H9 (cell line): Measurements from ENCODE around the gene LRIG1. TPM values are rescaled to one million over a fixed set of nuclear protein-coding genes. Genes with fewer than 3 reads are reported as not detected.

ENCODE experiments used
- DNase-seq: peaks from one replicate; pipeline ENCODE4 v3.0.0-alpha.2; 2017
- H2AFZ ChIP-seq: one replicate; pipeline ENCODE4 v1.6.1; 2013; ENCODE audit warnings: mild to moderate bottlenecking, low read length, control low read depth, moderate library complexity
- H2AK5ac ChIP-seq: 2 replicates; pipeline ENCODE4 v1.6.1; 2013; ENCODE audit warnings: low read length, control low read depth, mixed read lengths; ENCODE audit not compliant: insufficient read length
- H2BK120ac ChIP-seq: one replicate; pipeline ENCODE4 v1.6.1; 2013; ENCODE audit warnings: low read depth, mild to moderate bottlenecking, low read length, control low read depth, inconsistent platforms; ENCODE audit not compliant: poor library complexity, severe bottlenecking
- H2BK12ac ChIP-seq: 2 replicates; pipeline ENCODE4 v1.6.1; 2013; ENCODE audit warnings: low read length, control low read depth, mixed read lengths, low read depth; ENCODE audit not compliant: insufficient read length
- H2BK15ac ChIP-seq: 2 replicates; pipeline ENCODE4 v1.6.1; 2013; ENCODE audit warnings: low read depth, low read length, control low read depth
- H2BK20ac ChIP-seq: one replicate; pipeline ENCODE4 v1.6.1; 2013; ENCODE audit warnings: low read depth, mild to moderate bottlenecking, low read length, control low read depth, inconsistent platforms; ENCODE audit not compliant: poor library complexity, severe bottlenecking
- H2BK5ac ChIP-seq: 2 replicates; pipeline ENCODE4 v1.6.1; 2013; ENCODE audit warnings: low read length, control low read depth, mixed read lengths; ENCODE audit not compliant: insufficient read length
- H3K14ac ChIP-seq: 2 replicates; pipeline ENCODE4 v1.6.1; 2013; ENCODE audit warnings: low read length, control low read depth; ENCODE audit not compliant: insufficient read depth
- H3K18ac ChIP-seq: 2 replicates; pipeline ENCODE4 v1.6.1; 2013; ENCODE audit warnings: low read depth, mild to moderate bottlenecking, mixed read lengths, low read length, control low read depth; ENCODE audit not compliant: insufficient read length
- H3K23ac ChIP-seq: 2 replicates; pipeline ENCODE4 v1.6.1; 2013; ENCODE audit warnings: low read length, control low read depth, mixed read lengths, low read depth; ENCODE audit not compliant: insufficient read length
- H3K23me2 ChIP-seq: 2 replicates; pipeline ENCODE4 v1.6.1; 2013; ENCODE audit warnings: low read depth, mild to moderate bottlenecking, mixed read lengths, low read length, control low read depth; ENCODE audit not compliant: insufficient read length, poor library complexity, severe bottlenecking
- H3K27ac ChIP-seq: 2 replicates; pipeline ENCODE4 v1.5.1; 2013; ENCODE audit warnings: low read length, control low read depth, mixed read lengths, low read depth; ENCODE audit not compliant: insufficient read length
- H3K27me3 ChIP-seq: 2 replicates; pipeline ENCODE4 v1.6.1; 2013; ENCODE audit warnings: low read length, control low read depth, inconsistent platforms; ENCODE audit not compliant: insufficient read depth
- H3K4ac ChIP-seq: 2 replicates; pipeline ENCODE4 v1.6.1; 2013; ENCODE audit warnings: low read depth, mild to moderate bottlenecking, control low read depth, inconsistent platforms, low read length, moderate library complexity
- H3K4me1 ChIP-seq: 2 replicates; pipeline ENCODE4 v1.6.1; 2013; ENCODE audit warnings: low read length, control low read depth, inconsistent platforms; ENCODE audit not compliant: insufficient read depth
- H3K4me2 ChIP-seq: 2 replicates; pipeline ENCODE4 v1.6.1; 2013; ENCODE audit warnings: low read length, control low read depth, mixed read lengths; ENCODE audit not compliant: insufficient read length, insufficient read depth
- H3K56ac ChIP-seq: 2 replicates; pipeline ENCODE4 v1.6.1; 2013; ENCODE audit warnings: low read depth, mild to moderate bottlenecking, mixed read lengths, low read length, control low read depth; ENCODE audit not compliant: insufficient read length
- H3K79me1 ChIP-seq: 2 replicates; pipeline ENCODE4 v1.6.1; 2013; ENCODE audit warnings: low read depth, mild to moderate bottlenecking, moderate library complexity, low read length, control low read depth, inconsistent platforms; ENCODE audit not compliant: insufficient read depth, poor library complexity, severe bottlenecking
- H3K79me2 ChIP-seq: 2 replicates; pipeline ENCODE4 v1.6.1; 2013; ENCODE audit warnings: low read length, control low read depth, inconsistent platforms; ENCODE audit not compliant: insufficient read depth
- H3K9ac ChIP-seq: 2 replicates; pipeline ENCODE4 v1.6.1; 2013; ENCODE audit warnings: low read length, control low read depth, mixed read lengths; ENCODE audit not compliant: insufficient read length; ENCODE audit errors: extremely low read depth
- H3K9me3 ChIP-seq: one replicate; pipeline ENCODE4 v1.6.1; 2013; ENCODE audit warnings: low read depth, low read length, inconsistent platforms; ENCODE audit not compliant: control insufficient read depth
- H3T11ph ChIP-seq: one replicate; pipeline ENCODE4 v1.6.1; 2013; ENCODE audit warnings: mild to moderate bottlenecking, low read length, control low read depth, inconsistent platforms
- H4K20me1 ChIP-seq: one replicate; pipeline ENCODE4 v1.6.1; 2013; ENCODE audit not compliant: control insufficient read depth, insufficient read length, insufficient read depth
- H4K5ac ChIP-seq: 2 replicates; pipeline ENCODE4 v1.6.1; 2013; ENCODE audit warnings: low read depth, mild to moderate bottlenecking, mixed read lengths, low read length, control low read depth; ENCODE audit not compliant: insufficient read length
- H4K8ac ChIP-seq: replicated peaks from 2 replicates; pipeline ENCODE4 v1.6.1; 2013; ENCODE audit warnings: low read length, control low read depth, mixed read lengths, low read depth; ENCODE audit not compliant: insufficient read length
- H4K91ac ChIP-seq: 2 replicates; pipeline ENCODE4 v1.6.1; 2013; ENCODE audit warnings: low read depth, mild to moderate bottlenecking, moderate library complexity, mixed read lengths, low read length, control low read depth; ENCODE audit not compliant: insufficient read length
- H3K27ac Mint-ChIP-seq, 3 experiments: 2 replicates in 2 of 3; 3 replicates in 1 of 3; pipeline ENCODE4 v1.8.0; 2020 to 2021; ENCODE audit warnings: mixed read lengths in 3 of 3, mild to moderate bottlenecking in 1 of 3, moderate library complexity in 1 of 3
- H3K27me3 Mint-ChIP-seq: 2 replicates; pipeline ENCODE4 v1.8.0; 2021; ENCODE audit warnings: low read depth, mild to moderate bottlenecking, moderate library complexity, mixed read lengths
- H3K36me3 Mint-ChIP-seq, 3 experiments: 2 replicates in 2 of 3; 3 replicates in 1 of 3; pipeline ENCODE4 v1.8.0; 2020 to 2021; ENCODE audit warnings: low read depth in 3 of 3, mixed read lengths in 3 of 3; ENCODE audit not compliant: insufficient read depth in 1 of 3
- H3K4me1 Mint-ChIP-seq, 2 experiments: 2 replicates each; pipeline ENCODE4 v1.8.0; 2020; ENCODE audit warnings: mixed read lengths in 2 of 2
- H3K4me3 Mint-ChIP-seq, 2 experiments: 2 replicates in 1 of 2; 3 replicates in 1 of 2; pipeline ENCODE4 v1.8.0; 2020 to 2021; ENCODE audit warnings: mild to moderate bottlenecking in 2 of 2, mixed read lengths in 2 of 2, moderate library complexity in 1 of 2
- H3K9me3 Mint-ChIP-seq, 2 experiments: 2 replicates in 1 of 2; 3 replicates in 1 of 2; pipeline ENCODE4 v1.8.0; 2020; ENCODE audit warnings: mild to moderate bottlenecking in 2 of 2, mixed read lengths in 2 of 2, moderate library complexity in 1 of 2
- CTCF ChIP-seq: fragments of 200-600 bp; sonication (generic); conservative IDR thresholded peaks from 3 replicates; pipeline ENCODE4 v1.8.0; 2021; ENCODE audit warnings: antibody characterized with exemption, mild to moderate bottlenecking
- WGBS: extraction: QIAGEN DNeasy Blood & Tissue Kit; methylation state at CpG from one replicate; pipeline ENCODE4 v1.1.7; 2013; ENCODE audit warnings: missing lambda C conversion rate, low lambda C conversion rate, mixed read lengths; ENCODE audit not compliant: insufficient read length; ENCODE audit errors: extremely low coverage; 5-methylcytosine and 5-hydroxymethylcytosine counted together
- total RNA-seq: library from RNA; stranded (reverse); gene quantifications from 2 replicates; pipeline ENCODE4 v1.2.1, GENCODE V29; 2021

The LRIG1 gene
- total RNA-seq, 1 experiment from 2014 or later, result 70.3 TPM

GRCh38 chr3:66456711-66457173 lies 44.1 kb downstream of the LRIG1 start:
- peak overlapping the region; percentile 39 to 83 (median 74); a peak in 2 of 7 replicates for H3K27ac Mint-ChIP-seq

More at GRCh38 chr3:66456711-66457173, 44.1 kb downstream of the LRIG1 start:
- no peak overlapping the region for H3T11ph ChIP-seq
- WGBS, result no CpG with 5 or more reads among the region's 10 CpGs
- H2BK12ac ChIP-seq, result no peak overlapping the region
- no peak overlapping the region for H2AFZ ChIP-seq
- H3K79me1 ChIP-seq, result peaks cover 10% of the 10 kb centered on the region
- Mint-ChIP-seq H3K27me3 (no peaks in the 10 kb centered on the region; the same call in 1 of the 2 replicates), H3K4me3 (no peak overlapping the region), H3K36me3 (peaks cover 44 to 82% (median 68%) of the 10 kb centered on the region in 3 experiments; a peak in 6 of 7 replicates), H3K9me3 (no peaks in the 10 kb centered on the region), H3K4me1 (peaks cover 21 to 37% of the 10 kb centered on the region in 2 experiments)
- no peaks in the 10 kb centered on the region for H3K9me3 ChIP-seq
- no peak overlapping the region for H4K91ac ChIP-seq
- H4K5ac ChIP-seq, result no peak overlapping the region
- no peak overlapping the region for H3K4ac ChIP-seq
- no peak overlapping the region for H3K4me2 ChIP-seq
- no peak overlapping the region for H3K9ac ChIP-seq
- H4K20me1 ChIP-seq, result no peaks in the 10 kb centered on the region
- H3K79me2 ChIP-seq, result peaks cover 7% of the 10 kb centered on the region; the same call in 1 of the 2 replicates
- H3K23me2 ChIP-seq, result no peaks in the 10 kb centered on the region
- peaks cover 5% of the 10 kb centered on the region; the same call in 1 of the 2 replicates for H3K4me1 ChIP-seq
- H2BK120ac ChIP-seq, result no peak overlapping the region
- no peak overlapping the region for H2BK5ac ChIP-seq
- no peak overlapping the region for H2BK20ac ChIP-seq
- no peak for TF ChIP-seq CTCF
- H3K23ac ChIP-seq, result no peak overlapping the region
- H3K14ac ChIP-seq, result no peak overlapping the region; the same call in 1 of the 2 replicates
- no peak overlapping the region for H3K27ac ChIP-seq
- H2AK5ac ChIP-seq, result no peak overlapping the region
- H3K56ac ChIP-seq, result no peak overlapping the region
- H4K8ac ChIP-seq, result no peak overlapping the region
- DNase-seq, result no peak
- no peak overlapping the region for H2BK15ac ChIP-seq
- no peak overlapping the region for H3K18ac ChIP-seq
- H3K27me3 ChIP-seq, result no peaks in the 10 kb centered on the region
